Stimulated activated CD8-positive, alpha-beta memory T cell treated with anti-CD3 and anti-CD28 coated beads, Interleukin-2, amount 100 ng/mL, for 48 hours (primary cell): ENCODE results near the gene GNA15.

ENCODE experiments used
- DNase-seq, 2 donors: peaks; one replicate each; pipeline ENCODE4 v3.0.0-alpha.2; 2020; ENCODE audit warnings: low read depth in 2 of 2

Gene GNA15

GRCh38 chr19:3121396-3121795 lies 14.4 kb upstream of the GNA15 start:
- DNase-seq: no peak

GRCh38 chr19:3121821-3122511 lies 13.9 kb upstream of the GNA15 start:
- DNase-seq: no peak

GRCh38 chr19:3122512-3122870 lies 13.3 kb upstream of the GNA15 start:
- no peak for DNase-seq

- no peak for DNase-seq
Measured at GRCh38 chr19:3123088-3123721, 12.6 kb upstream of the GNA15 start.

GRCh38 chr19:3123956-3124355 lies 11.9 kb upstream of the GNA15 start:
- no peak for DNase-seq

- DNase-seq: no peak
Measured at GRCh38 chr19:3124630-3125029, 11.2 kb upstream of the GNA15 start.

GRCh38 chr19:3125900-3126524 lies 9.8 kb upstream of the GNA15 start:
- DNase-seq: peak; percentile 56 to 73

- no peak for DNase-seq
Measured at GRCh38 chr19:3129112-3129511, 6.7 kb upstream of the GNA15 start.

GRCh38 chr19:3131168-3131567 lies 4.7 kb upstream of the GNA15 start:
- no peak for DNase-seq

- DNase-seq: peak; percentile 68 to 83
Measured at GRCh38 chr19:3132971-3133792, 2.7 kb upstream of the GNA15 start.

- no peak for DNase-seq
Measured at GRCh38 chr19:3133793-3134116, 2.1 kb upstream of the GNA15 start.

- no peak for DNase-seq
Measured at GRCh38 chr19:3136684-3137055, 837 bp downstream of the GNA15 start.

GRCh38 chr19:3137119-3137518 lies 1.3 kb downstream of the GNA15 start:
- DNase-seq: no peak

- DNase-seq: no peak
Measured at GRCh38 chr19:3138268-3138667, 2.4 kb downstream of the GNA15 start.

- no peak for DNase-seq
Measured at GRCh38 chr19:3140667-3141038, 4.8 kb downstream of the GNA15 start.

- DNase-seq: peak in 1 of 2 donors; percentile 47
Measured at GRCh38 chr19:3142292-3142670, 6.4 kb downstream of the GNA15 start.

- no peak for DNase-seq
Measured at GRCh38 chr19:3142781-3143337, 7.0 kb downstream of the GNA15 start.

- DNase-seq: no peak
Measured at GRCh38 chr19:3145909-3146676, 10.3 kb downstream of the GNA15 start.

- peak; percentile 43 to 61 for DNase-seq
Measured at GRCh38 chr19:3146677-3147100, 10.9 kb downstream of the GNA15 start.

- no peak for DNase-seq
Measured at GRCh38 chr19:3148503-3148902, 12.7 kb downstream of the GNA15 start.

- no peak for DNase-seq
Measured at GRCh38 chr19:3149089-3149488, 13.3 kb downstream of the GNA15 start.
